ENCODE data around the gene METTL27.
"Not testable (repeated sequence)": the region's sequence is repeated elsewhere in the genome, so short reads cannot be mapped to it uniquely, and the experiment has no call there.

Gene METTL27

GRCh38 chr7:73799282-73800141, 42.8 kb downstream of the METTL27 start:
- Histone ChIP-seq H2AFZ (ENCODE audit: low read depth, low read length) (no peak overlapping the region), H3K4ac (ENCODE audit: low read depth in 1 of 2, low read length in 2 of 2) (no peak overlapping the region), H4K8ac (ENCODE audit: low read length) (no peak overlapping the region), H2BK5ac (ENCODE audit: low read depth, low read length, poor library complexity, severe bottlenecking) (no peak overlapping the region), H3K4me2 (ENCODE audit: low read length, poor library complexity, severe bottlenecking) (no peak overlapping the region), H3K27ac (ENCODE audit: low read length, poor library complexity, severe bottlenecking) (no peak overlapping the region), H3K14ac (ENCODE audit: low read length in 2 of 2) (no peak overlapping the region), H2BK15ac (ENCODE audit: low read depth, poor library complexity, severe bottlenecking) (no peak overlapping the region), H3K18ac (ENCODE audit: low read depth in 1 of 2, low read length in 2 of 2) (no peak overlapping the region), H3K9me3 (ENCODE audit: control insufficient read depth, low read length) (no peaks in the 10 kb centered on the region), H3K23ac (ENCODE audit: low read length in 2 of 2) (no peak overlapping the region), H3K36me3 (ENCODE audit: control insufficient read depth in 1 of 2, insufficient read depth in 2 of 2, low read depth in 1 of 2, low read length in 2 of 2) (no peaks in the 10 kb centered on the region), H2AK5ac (ENCODE audit: low read length, severe bottlenecking) (no peak overlapping the region), H3K4me1 (ENCODE audit: control insufficient read depth, insufficient read depth, low read depth, low read length) (no peaks in the 10 kb centered on the region), H2BK120ac (ENCODE audit: low read depth, low read length) (no peak overlapping the region), H3K27me3 (ENCODE audit: control insufficient read depth in 1 of 2, insufficient read depth in 1 of 2, low read length in 2 of 2) (no peaks in the 10 kb centered on the region), H3K4me3 (ENCODE audit: insufficient read depth in 1 of 2, low read depth in 1 of 2, low read length in 2 of 2) (no peak overlapping the region), H2BK12ac (ENCODE audit: low read length in 2 of 2) (no peak overlapping the region), H3K9ac (ENCODE audit: low read length) (no peak overlapping the region), H4K91ac (ENCODE audit: low read length) (no peak overlapping the region), H3K79me1 (replicated peaks; ENCODE audit: low read length, poor library complexity, severe bottlenecking) (no peaks in the 10 kb centered on the region)
- WGBS = 61% methylated on average over 9 of the region's 10 CpGs
- DNase-seq = no peak

DNA sequence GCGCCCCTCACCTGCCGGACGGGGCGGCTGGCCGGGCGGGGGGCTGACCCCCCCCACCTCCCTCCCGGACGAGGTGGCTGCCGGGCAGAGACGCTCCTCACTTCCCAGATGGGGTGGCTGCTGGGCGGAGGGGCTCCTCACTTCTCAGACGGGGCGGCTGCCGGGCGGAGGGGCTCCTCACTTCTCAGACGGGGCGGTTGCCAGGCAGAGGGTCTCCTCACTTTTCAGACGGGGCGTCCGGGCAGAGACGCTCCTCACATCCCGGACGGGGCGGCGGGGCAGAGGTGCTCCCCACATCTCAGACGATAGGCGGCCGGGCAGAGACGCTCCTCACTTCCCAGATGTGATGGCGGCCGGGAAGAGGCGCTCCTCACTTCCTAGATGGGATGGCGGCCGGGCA, 45.1 kb downstream of the METTL27 start:
- H3K14ac ChIP-seq (ENCODE audit: low read length in 2 of 2); H2BK12ac ChIP-seq (ENCODE audit: low read length in 2 of 2); H3K79me1 ChIP-seq (replicated peaks; ENCODE audit: low read length, poor library complexity, severe bottlenecking); H3K23ac ChIP-seq (ENCODE audit: low read length in 2 of 2); H3K4me3 ChIP-seq (ENCODE audit: insufficient read depth in 1 of 2, low read depth in 1 of 2, low read length in 2 of 2); H3K36me3 ChIP-seq (ENCODE audit: control insufficient read depth in 1 of 2, insufficient read depth in 2 of 2, low read depth in 1 of 2, low read length in 2 of 2); H3K18ac ChIP-seq (ENCODE audit: low read depth in 1 of 2, low read length in 2 of 2); H3K4ac ChIP-seq (ENCODE audit: low read depth in 1 of 2, low read length in 2 of 2); H3K9me3 ChIP-seq (ENCODE audit: control insufficient read depth, low read length); H2BK120ac ChIP-seq (ENCODE audit: low read depth, low read length); H2AFZ ChIP-seq (ENCODE audit: low read depth, low read length); H4K8ac ChIP-seq (ENCODE audit: low read length); H4K91ac ChIP-seq (ENCODE audit: low read length); DNase-seq; H2BK5ac ChIP-seq (ENCODE audit: low read depth, low read length, poor library complexity, severe bottlenecking); H3K4me1 ChIP-seq (ENCODE audit: control insufficient read depth, insufficient read depth, low read depth, low read length); H2AK5ac ChIP-seq (ENCODE audit: low read length, severe bottlenecking); H3K4me2 ChIP-seq (ENCODE audit: low read length, poor library complexity, severe bottlenecking); H3K9ac ChIP-seq (ENCODE audit: low read length); H3K27me3 ChIP-seq (ENCODE audit: control insufficient read depth in 1 of 2, insufficient read depth in 1 of 2, low read length in 2 of 2); H3K27ac ChIP-seq (ENCODE audit: low read length, poor library complexity, severe bottlenecking); H2BK15ac ChIP-seq (ENCODE audit: low read depth, poor library complexity, severe bottlenecking): not testable (repeated sequence)
- 96% methylated on average over 5 of the region's 34 CpGs for WGBS

DNA sequence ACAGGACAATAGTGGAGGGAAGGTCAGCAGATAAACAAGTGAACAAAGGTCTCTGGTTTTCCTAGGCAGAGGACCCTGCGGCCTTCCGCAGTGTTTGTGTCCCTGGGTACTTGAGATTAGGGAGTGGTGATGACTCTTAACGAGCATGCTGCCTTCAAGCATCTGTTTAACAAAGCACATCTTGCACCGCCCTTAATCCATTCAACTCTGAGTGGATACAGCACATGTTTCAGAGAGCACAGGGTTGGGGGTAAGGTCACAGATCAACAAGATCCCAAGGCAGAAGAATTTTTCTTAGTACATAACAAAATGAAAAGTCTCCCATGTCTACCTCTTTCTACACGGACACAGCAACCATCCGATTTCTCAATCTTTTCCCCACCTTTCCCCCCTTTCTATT, 45.7 kb downstream of the METTL27 start:
- H3K4me3 ChIP-seq (ENCODE audit: insufficient read depth in 1 of 2, low read depth in 1 of 2, low read length in 2 of 2); H3K9me3 ChIP-seq (ENCODE audit: control insufficient read depth, low read length); H2BK120ac ChIP-seq (ENCODE audit: low read depth, low read length); H2AFZ ChIP-seq (ENCODE audit: low read depth, low read length); H3K27me3 ChIP-seq (ENCODE audit: control insufficient read depth in 1 of 2, insufficient read depth in 1 of 2, low read length in 2 of 2); H3K36me3 ChIP-seq (ENCODE audit: control insufficient read depth in 1 of 2, insufficient read depth in 2 of 2, low read depth in 1 of 2, low read length in 2 of 2); H3K9ac ChIP-seq (ENCODE audit: low read length); H3K27ac ChIP-seq (ENCODE audit: low read length, poor library complexity, severe bottlenecking); H2BK15ac ChIP-seq (ENCODE audit: low read depth, poor library complexity, severe bottlenecking); H3K79me1 ChIP-seq (replicated peaks; ENCODE audit: low read length, poor library complexity, severe bottlenecking); H3K14ac ChIP-seq (ENCODE audit: low read length in 2 of 2); H4K91ac ChIP-seq (ENCODE audit: low read length); DNase-seq; H2AK5ac ChIP-seq (ENCODE audit: low read length, severe bottlenecking); H3K4me1 ChIP-seq (ENCODE audit: control insufficient read depth, insufficient read depth, low read depth, low read length); H2BK12ac ChIP-seq (ENCODE audit: low read length in 2 of 2); H3K18ac ChIP-seq (ENCODE audit: low read depth in 1 of 2, low read length in 2 of 2); H2BK5ac ChIP-seq (ENCODE audit: low read depth, low read length, poor library complexity, severe bottlenecking); H3K23ac ChIP-seq (ENCODE audit: low read length in 2 of 2); H4K8ac ChIP-seq (ENCODE audit: low read length); H3K4ac ChIP-seq (ENCODE audit: low read depth in 1 of 2, low read length in 2 of 2); H3K4me2 ChIP-seq (ENCODE audit: low read length, poor library complexity, severe bottlenecking): not testable (repeated sequence)
- 57% methylated on average over 2 of the region's 6 CpGs for WGBS

DNA sequence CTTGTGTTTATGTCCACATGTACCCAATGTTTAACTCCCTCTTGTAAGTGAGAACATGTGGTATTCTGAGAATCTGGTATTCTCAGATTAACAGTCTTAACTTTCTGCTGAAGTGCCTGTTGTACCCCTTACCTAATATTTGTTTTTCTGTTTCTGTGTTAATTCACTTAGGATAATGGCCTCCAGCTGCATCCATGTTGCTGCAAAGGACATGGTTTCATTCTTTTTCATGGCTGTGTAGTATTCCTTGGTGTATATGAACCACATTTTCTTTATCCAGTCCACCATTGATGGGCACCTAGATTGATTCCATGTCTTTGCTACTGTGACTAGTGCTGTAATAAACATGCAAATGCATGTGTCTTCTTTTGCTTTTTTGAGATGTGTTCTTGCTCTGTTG, 47.1 kb downstream of the METTL27 start:
- H3K4me3 ChIP-seq (ENCODE audit: insufficient read depth in 1 of 2, low read depth in 1 of 2, low read length in 2 of 2); H3K27ac ChIP-seq (ENCODE audit: low read length, poor library complexity, severe bottlenecking); H3K23ac ChIP-seq (ENCODE audit: low read length in 2 of 2); H3K36me3 ChIP-seq (ENCODE audit: control insufficient read depth in 1 of 2, insufficient read depth in 2 of 2, low read depth in 1 of 2, low read length in 2 of 2); H3K9ac ChIP-seq (ENCODE audit: low read length); H3K18ac ChIP-seq (ENCODE audit: low read depth in 1 of 2, low read length in 2 of 2); H3K14ac ChIP-seq (ENCODE audit: low read length in 2 of 2); H3K4me1 ChIP-seq (ENCODE audit: control insufficient read depth, insufficient read depth, low read depth, low read length); H3K4ac ChIP-seq (ENCODE audit: low read depth in 1 of 2, low read length in 2 of 2); H2BK5ac ChIP-seq (ENCODE audit: low read depth, low read length, poor library complexity, severe bottlenecking); H2AK5ac ChIP-seq (ENCODE audit: low read length, severe bottlenecking); H3K27me3 ChIP-seq (ENCODE audit: control insufficient read depth in 1 of 2, insufficient read depth in 1 of 2, low read length in 2 of 2); H3K79me1 ChIP-seq (replicated peaks; ENCODE audit: low read length, poor library complexity, severe bottlenecking); H2BK120ac ChIP-seq (ENCODE audit: low read depth, low read length); H4K8ac ChIP-seq (ENCODE audit: low read length); H2BK12ac ChIP-seq (ENCODE audit: low read length in 2 of 2); H3K4me2 ChIP-seq (ENCODE audit: low read length, poor library complexity, severe bottlenecking); DNase-seq; H4K91ac ChIP-seq (ENCODE audit: low read length); H3K9me3 ChIP-seq (ENCODE audit: control insufficient read depth, low read length); H2BK15ac ChIP-seq (ENCODE audit: low read depth, poor library complexity, severe bottlenecking); H2AFZ ChIP-seq (ENCODE audit: low read depth, low read length): not testable (repeated sequence)
